HCT116 (cell line): Measurements from ENCODE around the gene SPG21. TPM values are rescaled to one million over a fixed set of nuclear protein-coding genes. Genes with fewer than 3 reads are reported as not detected.

Experiments
- ATAC-seq: fragments of 200-7000 bp; cut with Tn5 transposase; 2 replicates; pipeline ENCODE4 v1.9.1; 2020; ENCODE audit warnings: mild to moderate bottlenecking, moderate library complexity
- BruUV-seq: library from RNA; stranded (reverse); fragments of 400-500 nt; replicated peaks from 2 replicates; lab custom pipeline; 2021; lab: Mats Ljungman, UMichigan
- CTCF ChIA-PET: fragments of 300-600 bp; sonication (Branson Sonifier 250); formaldehyde crosslinking; loops from one replicate; lab custom pipeline; 2021; ENCODE audit warnings: antibody characterized with exemption; lab: Charles Lee
- POLR2A ChIA-PET: fragments of 300-600, 350-600 bp; sonication (Branson Sonifier 250); formaldehyde crosslinking; loops from one replicate; lab custom pipeline; 2021; ENCODE audit warnings: antibody characterized with exemption; lab: Charles Lee
- RAD21 ChIA-PET, 2 experiments: fragments of 300-600 bp; sonication (Branson Sonifier 250); formaldehyde crosslinking; loops; one replicate each; lab custom pipeline; 2023; ENCODE audit warnings: low total read pairs in 2 of 2; ENCODE audit not compliant: uncharacterized antibody in 2 of 2, unreplicated experiment in 2 of 2, low non-redundant PET in 1 of 2; lab: Charles Lee
- DNase-seq: peaks from one replicate; pipeline ENCODE4 v3.0.0-alpha.2; 2010; ENCODE audit warnings: low read depth, low spot score
- H2AFZ ChIP-seq: fragments of 200-600 bp; shearing (Covaris generic), sonication (generic); 2 replicates; pipeline ENCODE4 v1.6.1; 2017; ENCODE audit warnings: low read depth, mixed run types, mixed read lengths, antibody characterized with exemption, low read length; ENCODE audit not compliant: poor library complexity, severe bottlenecking
- H3K27ac ChIP-seq: 2 replicates; pipeline ENCODE4 v1.5.1; 2012; ENCODE audit warnings: low read depth, low read length
- H3K27me3 ChIP-seq: fragments of 200-600 bp; sonication (generic); 2 replicates; pipeline ENCODE4 v1.6.1; 2016; ENCODE audit warnings: mixed run types, low read length, mixed read lengths; ENCODE audit not compliant: insufficient read depth
- H3K36me3 ChIP-seq, 2 experiments: fragments of 200-500 bp in 1 of 2; fragments of 200-600 bp in 1 of 2; sonication (Bioruptor generic) in 1 of 2; sonication (generic) in 1 of 2; 2 replicates each; pipeline versions ENCODE4 v1.5.1 to v1.6.1; 2014 to 2016; ENCODE audit warnings: low read length in 2 of 2, inconsistent platforms in 1 of 2, mixed read lengths in 1 of 2, mixed run types in 1 of 2; ENCODE audit not compliant: insufficient read depth in 2 of 2, control insufficient read depth in 1 of 2
- H3K4me1 ChIP-seq, 2 experiments: fragments of 200-600 bp in 1 of 2; sonication (generic) in 1 of 2; 2 replicates each; pipeline versions ENCODE4 v1.5.1 to v1.6.1; 2012 to 2017; ENCODE audit warnings: low read length in 2 of 2, inconsistent platforms in 1 of 2, mild to moderate bottlenecking in 1 of 2, mixed read lengths in 1 of 2, mixed run types in 1 of 2, moderate library complexity in 1 of 2; ENCODE audit not compliant: insufficient read depth in 2 of 2, control insufficient read depth in 1 of 2
- H3K4me2 ChIP-seq: fragments of 200-600 bp; sonication (generic); 2 replicates; pipeline ENCODE4 v1.6.1; 2017; ENCODE audit warnings: mixed run types, low read length, mixed read lengths
- H3K4me3 ChIP-seq, 2 experiments: fragments of 200-600 bp in 1 of 2; sonication (generic) in 1 of 2; replicated peaks in 1 of 2; 2 replicates each; pipeline ENCODE4 v1.5.1; 2011 to 2016; ENCODE audit warnings: low read length in 2 of 2, control low read depth in 1 of 2, low read depth in 1 of 2, mild to moderate bottlenecking in 1 of 2, mixed read lengths in 1 of 2, mixed run types in 1 of 2
- H3K79me2 ChIP-seq: fragments of 200-600 bp; sonication (generic); 2 replicates; pipeline ENCODE4 v1.6.1; 2017; ENCODE audit warnings: mild to moderate bottlenecking, mixed run types, low read length, moderate library complexity, mixed read lengths; ENCODE audit not compliant: insufficient read depth
- H3K9ac ChIP-seq: fragments of 200-600 bp; sonication (generic); 2 replicates; pipeline ENCODE4 v1.6.1; 2016; ENCODE audit warnings: low read length, mixed read lengths
- H3K9me2 ChIP-seq: fragments of 200-600 bp; sonication (generic), shearing (Covaris generic); 2 replicates; pipeline ENCODE4 v1.6.1; 2017; ENCODE audit warnings: mixed run types, mild to moderate bottlenecking, moderate library complexity; ENCODE audit not compliant: insufficient read depth
- H3K9me3 ChIP-seq, 2 experiments: fragments of 200-500 bp in 1 of 2; fragments of 200-600 bp in 1 of 2; sonication (Bioruptor generic) in 1 of 2; sonication (generic) in 1 of 2; 2 replicates each; pipeline ENCODE4 v1.6.1; 2014 to 2017; ENCODE audit warnings: low read length in 2 of 2, mixed read lengths in 2 of 2, inconsistent platforms in 1 of 2, low read depth in 1 of 2, mild to moderate bottlenecking in 1 of 2, mixed run types in 1 of 2, moderate library complexity in 1 of 2; ENCODE audit not compliant: control insufficient read depth in 1 of 2, insufficient read depth in 1 of 2
- H4K20me1 ChIP-seq: fragments of 200-600 bp; sonication (generic), shearing (Covaris generic); 2 replicates; pipeline ENCODE4 v1.6.1; 2017; ENCODE audit warnings: mixed run types, mild to moderate bottlenecking, moderate library complexity; ENCODE audit not compliant: insufficient read depth
- CBX3 ChIP-seq: IDR thresholded peaks from 2 replicates; pipeline ENCODE4 v1.6.1; 2012; ENCODE audit warnings: low read depth
- CEBPB ChIP-seq: IDR thresholded peaks from 2 replicates; pipeline ENCODE4 v1.6.1; 2012; ENCODE audit warnings: low read depth
- EGR1 ChIP-seq: IDR thresholded peaks from 2 replicates; pipeline ENCODE4 v1.6.1; 2012; ENCODE audit warnings: low read depth
- ELF1 ChIP-seq: IDR thresholded peaks from 2 replicates; pipeline ENCODE4 v1.6.1; 2012; ENCODE audit warnings: low read depth, borderline replicate concordance
- EZH2 ChIP-seq: fragments of 200-600 bp; sonication (generic); IDR thresholded peaks from 2 replicates; pipeline ENCODE4 v1.6.1; 2017; ENCODE audit warnings: antibody characterized with exemption, mixed run types
- FOSL1 ChIP-seq: IDR thresholded peaks from 2 replicates; pipeline ENCODE4 v1.6.1; 2012; ENCODE audit warnings: low read depth
- JUND ChIP-seq: IDR thresholded peaks from 2 replicates; pipeline ENCODE4 v1.6.1; 2012
- POLR2A ChIP-seq: IDR thresholded peaks from 2 replicates; pipeline ENCODE4 v1.7.0; 2011; ENCODE audit warnings: borderline replicate concordance; ENCODE audit not compliant: insufficient read depth, insufficient read length; ENCODE audit errors: extremely low read depth
- POLR2AphosphoS5 ChIP-seq: IDR thresholded peaks from 2 replicates; pipeline ENCODE4 v1.6.1; 2011; ENCODE audit warnings: mild to moderate bottlenecking, low read depth, low read length, moderate library complexity
- RAD21 ChIP-seq: IDR thresholded peaks from 2 replicates; pipeline ENCODE4 v1.6.1; 2012; ENCODE audit warnings: low read depth, mild to moderate bottlenecking
- REST ChIP-seq: IDR thresholded peaks from 2 replicates; pipeline ENCODE4 v1.6.1; 2012; ENCODE audit warnings: low read depth
- SP1 ChIP-seq: IDR thresholded peaks from 2 replicates; pipeline ENCODE4 v1.6.1; 2012; ENCODE audit warnings: low read depth
- SRF ChIP-seq: IDR thresholded peaks from 2 replicates; pipeline ENCODE4 v1.6.1; 2012; ENCODE audit warnings: low read depth
- YY1 ChIP-seq: IDR thresholded peaks from 2 replicates; pipeline ENCODE4 v1.6.1; 2011; ENCODE audit warnings: low read length, low read depth, moderate library complexity, mild to moderate bottlenecking; ENCODE audit not compliant: insufficient replicate concordance; ENCODE audit errors: extremely low read depth
- ZBTB33 ChIP-seq: IDR thresholded peaks from 2 replicates; pipeline ENCODE4 v1.6.1; 2011; ENCODE audit warnings: mild to moderate bottlenecking, low read length, moderate library complexity; ENCODE audit not compliant: insufficient replicate concordance; ENCODE audit errors: extremely low read depth
- ZFX ChIP-seq: fragments of 450-650 bp; IDR thresholded peaks from 2 replicates; pipeline ENCODE4 v1.6.1; 2017
- ZNF274 ChIP-seq: fragments of 200-500 bp; sonication (Bioruptor generic); IDR thresholded peaks from 2 replicates; pipeline ENCODE4 v1.6.1; 2014; ENCODE audit warnings: mild to moderate bottlenecking, low read depth, low read length, inconsistent platforms
- intact Hi-C: fragments of 100-400 bp; cut with micrococcal nuclease; formaldehyde crosslinking; loops from 2 replicates; pipeline ENCODE4 v1.10.0; 2022
- total RNA-seq: library from RNA; stranded (reverse); gene quantifications from one replicate; pipeline ENCODE4 v1.2.1, GENCODE V29; 2021; ENCODE audit not compliant: unreplicated experiment
- TF ChIP-seq, protein P1 (sequence below): IDR thresholded peaks from 2 replicates; pipeline ENCODE4 v1.6.1; 2012
- TF ChIP-seq, protein P2 (sequence below): IDR thresholded peaks from 2 replicates; pipeline ENCODE4 v1.6.1; 2012
- TF ChIP-seq, protein P3 (sequence below), 3 experiments: fragments of 200-600 bp in 1 of 3; sonication (generic) in 1 of 3; IDR thresholded peaks in 2 of 3; conservative IDR thresholded peaks in 1 of 3; 2 replicates each; pipeline ENCODE4 v1.5.1; 2012 to 2017; ENCODE audit warnings: low read depth in 2 of 3, low read length in 2 of 3, antibody characterized with exemption in 1 of 3, borderline replicate concordance in 1 of 3, control low read depth in 1 of 3, mild to moderate bottlenecking in 1 of 3, mixed read lengths in 1 of 3, mixed run types in 1 of 3, moderate library complexity in 1 of 3; ENCODE audit not compliant: insufficient read depth in 1 of 3

The SPG21 gene
- total RNA-seq, 1 experiment from 2014 or later, result 72.7 TPM

DNA sequence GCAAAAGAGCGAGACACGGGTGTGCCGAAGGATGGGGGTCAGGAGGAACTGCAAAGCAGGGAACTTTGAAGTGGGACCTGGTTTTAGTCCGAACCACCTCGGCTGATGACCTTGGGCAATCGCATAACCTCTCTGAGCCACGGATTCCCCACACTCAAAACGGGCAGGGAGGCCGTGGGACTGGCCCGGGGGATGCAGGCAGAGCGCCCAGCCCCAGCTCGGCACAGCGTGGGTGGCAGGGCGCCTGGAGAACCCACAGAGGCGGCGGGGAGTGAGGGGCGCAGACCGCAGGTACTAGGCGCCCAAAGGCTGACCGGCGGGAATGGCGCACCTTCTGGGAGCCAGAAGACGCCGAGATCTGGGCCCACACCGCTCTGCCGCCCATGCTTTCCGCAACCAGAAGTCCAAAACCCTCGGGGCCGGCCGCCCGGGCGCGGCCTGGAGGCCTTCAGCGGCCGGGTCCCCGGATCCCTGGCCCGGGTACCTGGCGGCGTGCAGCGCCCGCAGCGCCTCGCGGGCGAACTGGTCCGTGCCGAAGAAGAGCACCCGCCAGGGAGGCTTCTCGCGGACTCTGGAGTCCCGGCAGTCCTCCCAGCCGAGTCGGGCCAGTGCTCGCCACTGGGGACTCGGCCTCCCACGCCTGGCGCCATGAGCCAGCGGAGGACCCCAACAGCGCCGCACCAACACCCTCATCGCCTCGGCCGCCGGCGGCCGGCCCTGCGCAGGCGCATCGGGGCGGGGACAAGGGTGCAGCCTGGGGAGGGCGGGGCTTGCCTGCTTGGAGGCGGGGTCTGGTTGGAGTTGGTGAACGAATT lies 39.4 kb upstream of the SPG21 start, which contains the start of gene MTFMT:
Gene MTFMT (minus strand): TSS at position 719 of the 815 bp plus-strand sequence. CDS start 26 bp downstream, at position 693.
- H3K27ac ChIP-seq, result peak within 1 kb of the TSS; percentile 72
- peak within 1 kb of the TSS; percentile 92 to 96 for H3K4me3 ChIP-seq
- peaks cover 20% of the 10 kb centered on the region for H3K79me2 ChIP-seq
- DNase-seq, result peak; percentile 53
- CTCF ChIA-PET, result no interaction called here
- H2AFZ ChIP-seq, result peak within 1 kb of the TSS; percentile 4
- POLR2A ChIA-PET, result no interaction called here
- H3K9me2 ChIP-seq, result no peaks in the 10 kb centered on the region
- RAD21 ChIA-PET, result no interaction called here
- H3K27me3 ChIP-seq, result no peaks in the 10 kb centered on the region
- H3K36me3 ChIP-seq, result peaks cover 19 to 23% of the 10 kb centered on the region in 2 experiments; a peak in 2 of 4 replicates
- H3K9me3 ChIP-seq, result no peaks in the 10 kb centered on the region
- no peaks in the 10 kb centered on the region for H4K20me1 ChIP-seq
- peak within 1 kb of the TSS; percentile 81 for H3K4me2 ChIP-seq
- intact Hi-C loops, result loop anchor here (10.0 kb wide), 1 partner anchor 294 kb away; no protein-coding TSS in a partner anchor
- peaks cover 7 to 30% of the 10 kb centered on the region in 2 experiments; a peak in 3 of 4 replicates for H3K4me1 ChIP-seq
- H3K9ac ChIP-seq, result peak within 1 kb of the TSS; percentile 89
- BruUV-seq, result no TSS peak
- ATAC-seq, result peak; percentile 82
- TF ChIP-seq CEBPB (no peak), EGR1 (peak; percentile 57; the same call in 1 of the 2 replicates), ZBTB33 (no peak), RAD21 (no peak), EZH2 (no peak), POLR2A (peak; percentile 92), SRF (no peak), ELF1 (no peak), POLR2AphosphoS5 (peak; percentile 98), SP1 (no peak), REST (no peak), ZNF274 (no peak), FOSL1 (no peak), ZFX (peak; percentile 95), CBX3 (no peak), YY1 (peak; percentile 38), JUND (no peak)
- TF ChIP-seq, protein P1, sequence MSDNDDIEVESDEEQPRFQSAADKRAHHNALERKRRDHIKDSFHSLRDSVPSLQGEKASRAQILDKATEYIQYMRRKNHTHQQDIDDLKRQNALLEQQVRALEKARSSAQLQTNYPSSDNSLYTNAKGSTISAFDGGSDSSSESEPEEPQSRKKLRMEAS, result peak; percentile 43
- TF ChIP-seq, protein P2, sequence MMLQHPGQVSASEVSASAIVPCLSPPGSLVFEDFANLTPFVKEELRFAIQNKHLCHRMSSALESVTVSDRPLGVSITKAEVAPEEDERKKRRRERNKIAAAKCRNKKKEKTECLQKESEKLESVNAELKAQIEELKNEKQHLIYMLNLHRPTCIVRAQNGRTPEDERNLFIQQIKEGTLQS, result no peak
- TF ChIP-seq, protein P3, sequence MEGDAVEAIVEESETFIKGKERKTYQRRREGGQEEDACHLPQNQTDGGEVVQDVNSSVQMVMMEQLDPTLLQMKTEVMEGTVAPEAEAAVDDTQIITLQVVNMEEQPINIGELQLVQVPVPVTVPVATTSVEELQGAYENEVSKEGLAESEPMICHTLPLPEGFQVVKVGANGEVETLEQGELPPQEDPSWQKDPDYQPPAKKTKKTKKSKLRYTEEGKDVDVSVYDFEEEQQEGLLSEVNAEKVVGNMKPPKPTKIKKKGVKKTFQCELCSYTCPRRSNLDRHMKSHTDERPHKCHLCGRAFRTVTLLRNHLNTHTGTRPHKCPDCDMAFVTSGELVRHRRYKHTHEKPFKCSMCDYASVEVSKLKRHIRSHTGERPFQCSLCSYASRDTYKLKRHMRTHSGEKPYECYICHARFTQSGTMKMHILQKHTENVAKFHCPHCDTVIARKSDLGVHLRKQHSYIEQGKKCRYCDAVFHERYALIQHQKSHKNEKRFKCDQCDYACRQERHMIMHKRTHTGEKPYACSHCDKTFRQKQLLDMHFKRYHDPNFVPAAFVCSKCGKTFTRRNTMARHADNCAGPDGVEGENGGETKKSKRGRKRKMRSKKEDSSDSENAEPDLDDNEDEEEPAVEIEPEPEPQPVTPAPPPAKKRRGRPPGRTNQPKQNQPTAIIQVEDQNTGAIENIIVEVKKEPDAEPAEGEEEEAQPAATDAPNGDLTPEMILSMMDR (IDR thresholded peaks at IDR 0.05 in 2 of 3, conservative IDR thresholded peaks at IDR 0.05 in 1 of 3; ENCODE audit: borderline replicate concordance in 1 of 3, insufficient read depth in 1 of 3, low read depth in 2 of 3, low read length in 2 of 3), result no peak
